ENCODE measurements around the gene SEC16A. TPM values are rescaled to one million over a fixed set of nuclear protein-coding genes. Genes with fewer than 3 reads are reported as not detected.

The SEC16A gene
- total RNA-seq, 4 donors from 2014 or later, result 63.5 to 80.8 (median 74.6) TPM

DNA sequence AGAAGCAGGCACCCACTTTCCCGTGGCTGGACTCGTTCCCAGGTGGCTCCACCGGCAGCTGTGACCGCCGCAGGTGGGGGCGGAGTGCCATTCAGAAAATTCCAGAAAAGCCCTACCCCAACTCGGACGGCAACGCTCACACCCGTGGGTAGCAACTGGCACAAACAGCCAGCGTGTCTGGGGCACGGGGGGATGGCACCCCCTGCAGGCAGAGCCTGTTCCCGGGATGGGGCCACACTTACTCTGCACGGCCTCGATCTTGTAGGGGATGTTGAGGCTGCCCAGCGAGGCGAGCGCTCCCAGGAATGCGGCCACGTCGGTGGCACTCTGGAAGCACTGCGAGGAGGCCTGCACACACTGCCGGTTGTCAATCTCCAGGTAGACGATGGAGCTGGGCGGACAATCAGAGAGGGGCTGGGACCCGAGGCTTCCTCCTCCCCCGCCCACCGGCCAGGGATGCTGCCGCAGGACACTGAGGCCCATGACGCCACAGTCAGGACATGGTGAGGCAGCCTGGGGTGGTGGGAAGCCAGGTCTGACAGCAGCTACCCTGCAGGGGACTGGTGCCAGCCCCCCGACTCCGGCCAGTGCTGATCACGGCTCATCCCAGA, 20.2 kb upstream of the SEC16A start:
- no peak for DNase-seq
- H3K36me3 ChIP-seq, result peaks cover 0 to 100% (median 0%) of the 10 kb centered on the region in 3 donors

DNA sequence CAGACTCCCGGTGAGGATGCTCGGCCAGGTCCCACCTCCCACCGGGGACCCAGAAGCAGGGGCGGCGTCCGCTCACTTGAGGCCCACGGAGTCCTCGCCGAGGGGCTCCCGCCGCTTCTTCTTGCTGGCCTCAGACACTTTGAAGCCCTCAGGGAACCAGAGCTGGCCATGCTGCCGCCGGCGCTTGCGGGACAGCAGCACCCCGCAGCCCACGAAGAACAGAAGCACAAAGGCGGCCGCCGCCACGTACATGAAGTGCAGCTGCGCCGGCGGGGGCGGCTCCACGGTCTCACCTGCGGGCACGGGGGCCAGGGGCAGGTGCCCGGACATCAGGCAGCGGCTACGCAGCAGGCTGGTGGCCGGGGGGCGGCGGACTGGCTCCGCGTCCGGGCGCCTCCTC, 19.4 kb upstream of the SEC16A start:
- H3K27me3 ChIP-seq, result no peaks in the 10 kb centered on the region
- H3K27ac ChIP-seq, result no peak overlapping the region
- DNase-seq, result no peak
- no peak overlapping the region for H3K4me3 ChIP-seq
- no peaks in the 10 kb centered on the region for H3K9me3 ChIP-seq
- H3K36me3 ChIP-seq, result peaks cover 0 to 100% (median 0%) of the 10 kb centered on the region in 3 donors
- H3K4me1 ChIP-seq, result no peaks in the 10 kb centered on the region
- no peak for TF ChIP-seq POLR2A (IDR thresholded peaks at IDR 0.05)

More for the DNA sequence above, 20.2 kb upstream of the SEC16A start:
- Histone ChIP-seq H3K27me3 (no peaks in the 10 kb centered on the region), H3K4me3 (no peak overlapping the region), H3K9me3 (no peaks in the 10 kb centered on the region), H3K4me1 (no peaks in the 10 kb centered on the region), H3K27ac (no peak overlapping the region)
- TF ChIP-seq, protein P1, sequence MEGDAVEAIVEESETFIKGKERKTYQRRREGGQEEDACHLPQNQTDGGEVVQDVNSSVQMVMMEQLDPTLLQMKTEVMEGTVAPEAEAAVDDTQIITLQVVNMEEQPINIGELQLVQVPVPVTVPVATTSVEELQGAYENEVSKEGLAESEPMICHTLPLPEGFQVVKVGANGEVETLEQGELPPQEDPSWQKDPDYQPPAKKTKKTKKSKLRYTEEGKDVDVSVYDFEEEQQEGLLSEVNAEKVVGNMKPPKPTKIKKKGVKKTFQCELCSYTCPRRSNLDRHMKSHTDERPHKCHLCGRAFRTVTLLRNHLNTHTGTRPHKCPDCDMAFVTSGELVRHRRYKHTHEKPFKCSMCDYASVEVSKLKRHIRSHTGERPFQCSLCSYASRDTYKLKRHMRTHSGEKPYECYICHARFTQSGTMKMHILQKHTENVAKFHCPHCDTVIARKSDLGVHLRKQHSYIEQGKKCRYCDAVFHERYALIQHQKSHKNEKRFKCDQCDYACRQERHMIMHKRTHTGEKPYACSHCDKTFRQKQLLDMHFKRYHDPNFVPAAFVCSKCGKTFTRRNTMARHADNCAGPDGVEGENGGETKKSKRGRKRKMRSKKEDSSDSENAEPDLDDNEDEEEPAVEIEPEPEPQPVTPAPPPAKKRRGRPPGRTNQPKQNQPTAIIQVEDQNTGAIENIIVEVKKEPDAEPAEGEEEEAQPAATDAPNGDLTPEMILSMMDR (IDR thresholded peaks at IDR 0.05), result no peak
- no peak for TF ChIP-seq POLR2A (IDR thresholded peaks at IDR 0.05)

DNA sequence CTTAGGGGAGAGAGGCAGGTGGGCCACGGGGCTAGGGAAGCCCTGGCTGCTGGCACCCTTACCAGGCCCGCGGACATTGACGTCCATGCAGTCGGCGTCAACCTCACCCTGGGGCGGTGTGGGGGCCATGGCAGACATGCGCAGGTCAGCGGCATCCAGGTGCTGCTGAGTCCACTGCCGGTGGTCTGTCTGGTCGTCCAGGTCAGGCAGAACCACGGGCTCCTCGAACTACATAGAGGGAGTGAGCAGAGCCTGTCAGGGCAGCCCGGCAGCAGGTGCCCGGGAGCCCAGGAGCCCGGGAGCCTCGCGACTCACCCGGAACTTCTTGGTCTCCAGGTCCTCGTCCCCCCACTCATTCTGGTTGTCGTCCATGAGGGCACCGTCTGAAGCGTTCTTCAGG, 18.8 kb upstream of the SEC16A start:
- Histone ChIP-seq H3K4me3 (no peak overlapping the region), H3K9me3 (no peaks in the 10 kb centered on the region), H3K27me3 (no peaks in the 10 kb centered on the region), H3K36me3 (peaks cover 0 to 100% (median 0%) of the 10 kb centered on the region in 3 donors), H3K27ac (no peak overlapping the region), H3K4me1 (no peaks in the 10 kb centered on the region)
- TF ChIP-seq POLR2A (IDR thresholded peaks at IDR 0.05), result no peak
- TF ChIP-seq, protein P1 (IDR thresholded peaks at IDR 0.05), result no peak
- DNase-seq, result no peak

DNA sequence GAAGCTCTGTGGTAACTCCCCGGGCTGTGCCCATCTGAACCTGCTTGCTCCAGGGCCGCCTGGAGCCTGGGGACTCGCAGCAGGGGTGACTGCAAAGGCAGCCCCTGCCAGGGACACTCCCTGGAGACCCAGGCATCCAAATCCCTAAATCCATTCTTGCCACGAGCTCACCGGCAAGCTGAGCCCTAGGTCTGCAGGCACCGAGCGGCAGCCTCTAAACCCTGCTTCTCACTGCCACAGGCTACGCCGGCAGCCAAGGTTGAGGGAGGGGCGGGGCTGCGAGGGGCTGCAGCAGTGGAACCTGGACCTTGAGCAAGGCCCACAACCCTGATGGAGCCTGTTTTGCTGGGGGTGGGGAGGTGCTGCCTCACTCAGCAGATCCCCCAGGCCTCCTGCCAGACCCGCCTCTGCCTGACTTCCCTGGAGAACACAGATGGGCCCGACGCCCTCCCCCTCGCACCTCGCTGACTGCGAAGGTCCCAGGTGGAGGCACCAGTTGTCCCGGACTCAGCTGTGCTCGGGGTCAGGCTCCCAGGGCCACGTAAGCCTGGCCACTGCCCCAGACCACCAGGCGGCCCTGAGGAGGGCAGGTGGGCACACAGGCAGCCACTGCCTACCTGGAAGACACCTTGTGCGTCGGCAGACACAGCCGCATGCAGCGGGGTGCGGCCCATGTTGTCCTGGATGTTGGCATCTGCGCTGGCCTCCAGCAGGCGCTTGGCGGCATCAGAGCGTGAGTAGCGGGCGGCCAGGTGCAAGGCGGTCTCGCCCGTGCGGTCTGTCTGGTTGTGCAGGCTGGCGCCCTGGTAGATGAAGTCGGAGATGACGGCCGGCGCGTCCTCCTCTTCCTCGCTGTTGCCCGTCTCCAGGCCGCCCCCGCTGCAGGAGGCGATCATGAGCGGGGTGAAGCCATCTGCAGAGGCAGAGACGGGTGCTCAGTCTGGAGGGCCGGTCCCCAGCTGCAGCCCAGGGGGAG, 17.4 kb upstream of the SEC16A start:
- Histone ChIP-seq H3K4me3 (no peak overlapping the region), H3K9me3 (no peaks in the 10 kb centered on the region), H3K27me3 (no peaks in the 10 kb centered on the region), H3K27ac (no peak overlapping the region), H3K36me3 (peaks cover 0 to 98% (median 0%) of the 10 kb centered on the region in 3 donors), H3K4me1 (no peaks in the 10 kb centered on the region)
- no peak for DNase-seq
- TF ChIP-seq, protein P1 (IDR thresholded peaks at IDR 0.05), result no peak
- TF ChIP-seq POLR2A (IDR thresholded peaks at IDR 0.05), result no peak

DNA sequence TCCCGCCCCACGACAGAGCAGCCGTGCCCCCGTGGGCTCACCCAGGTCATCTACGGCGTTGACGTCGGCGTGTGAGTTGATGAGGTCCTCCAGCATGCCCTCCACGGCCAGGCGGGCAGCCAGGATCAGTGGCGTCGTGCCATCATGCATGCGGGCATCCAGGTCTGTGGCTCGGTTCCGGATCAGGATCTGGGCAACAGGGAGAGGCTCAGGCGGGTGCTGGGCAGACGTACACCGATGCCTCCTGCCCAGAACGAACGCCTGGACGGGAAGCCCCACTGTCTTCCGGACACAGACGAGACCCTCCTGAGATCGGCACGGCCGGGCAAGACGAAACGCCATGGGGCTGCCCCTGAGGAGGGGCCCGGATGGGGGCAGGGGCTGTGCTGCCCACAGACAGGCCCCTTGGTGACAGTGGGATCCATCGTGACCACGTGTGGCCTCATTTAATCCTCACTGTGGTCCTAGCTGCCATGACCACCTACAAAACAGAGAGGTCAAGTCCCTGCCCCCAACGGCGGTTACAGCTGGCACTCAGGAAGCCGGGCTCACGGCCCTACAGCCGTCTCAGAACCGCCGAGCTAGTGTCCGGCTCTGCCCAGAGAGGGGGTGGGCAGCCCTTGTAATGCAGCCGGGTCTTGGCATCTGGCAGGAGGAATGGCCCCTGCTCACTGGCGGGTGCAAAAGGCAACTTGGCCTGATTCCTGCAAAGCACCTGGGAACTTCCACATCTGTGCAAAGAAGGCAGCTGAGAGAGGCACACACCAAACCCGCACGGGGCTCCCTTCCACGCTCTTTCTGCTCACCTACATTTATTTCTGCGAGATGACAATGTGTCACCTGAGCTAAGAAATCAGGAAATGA, 16.5 kb upstream of the SEC16A start:
- no peak for TF ChIP-seq POLR2A (IDR thresholded peaks at IDR 0.05)
- TF ChIP-seq, protein P1 (IDR thresholded peaks at IDR 0.05), result no peak
- H3K36me3 ChIP-seq, result peaks cover 0 to 95% (median 0%) of the 10 kb centered on the region in 3 donors
- no peak for DNase-seq

More for the DNA sequence above, 16.5 kb upstream of the SEC16A start:
- no peaks in the 10 kb centered on the region for H3K27me3 ChIP-seq
- H3K4me3 ChIP-seq, result no peak overlapping the region
- H3K9me3 ChIP-seq, result no peaks in the 10 kb centered on the region
- no peaks in the 10 kb centered on the region for H3K4me1 ChIP-seq
- H3K27ac ChIP-seq, result no peak overlapping the region

Measured in Peyer's patch (tissue), 4 donors.